ENCODE results near the gene GPR162.

DNA sequence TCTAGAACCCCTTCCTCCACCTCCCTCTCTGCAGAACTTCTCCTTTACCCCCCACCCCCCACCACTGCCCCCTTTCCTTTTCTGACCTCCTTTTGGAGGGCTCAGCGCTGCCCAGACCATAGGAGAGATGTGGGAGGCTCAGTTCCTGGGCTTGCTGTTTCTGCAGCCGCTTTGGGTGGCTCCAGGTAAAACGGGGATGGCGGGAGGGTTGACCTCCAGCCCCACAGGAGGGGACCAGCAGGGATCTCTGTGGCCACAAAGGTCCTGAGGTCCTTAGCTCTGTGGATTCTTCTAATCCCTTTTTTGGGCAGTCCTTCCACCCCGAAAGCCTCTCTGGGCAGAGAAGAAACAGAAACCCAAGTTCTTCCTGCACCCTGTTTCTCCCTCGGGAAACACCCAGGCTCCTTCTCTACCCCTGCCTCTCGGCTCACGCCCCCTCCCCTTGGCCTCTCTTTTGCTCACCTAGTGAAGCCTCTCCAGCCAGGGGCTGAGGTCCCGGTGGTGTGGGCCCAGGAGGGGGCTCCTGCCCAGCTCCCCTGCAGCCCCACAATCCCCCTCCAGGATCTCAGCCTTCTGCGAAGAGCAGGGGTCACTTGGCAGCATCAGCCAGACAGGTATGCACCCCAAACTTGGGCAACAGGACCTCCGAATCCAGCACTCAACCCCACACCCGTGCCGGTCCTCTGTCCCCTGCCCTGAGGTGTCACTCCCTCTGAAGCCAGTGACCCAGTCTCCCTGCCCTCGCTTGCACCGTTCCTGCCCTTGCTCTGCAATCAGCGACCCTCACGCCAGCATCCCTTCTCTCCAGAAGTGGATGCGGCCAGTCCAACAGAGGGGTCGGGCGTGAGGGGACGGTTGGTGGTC lies 48.7 kb upstream of the GPR162 start:
- TF ChIP-seq REST (IDR thresholded peaks at IDR 0.05; ENCODE audit: insufficient read depth in 1 of 2, low read depth in 2 of 2, low read length in 2 of 2) (no peak), SIN3A (IDR thresholded peaks at IDR 0.05; ENCODE audit: borderline replicate concordance, insufficient read depth, low read length) (no peak)
